Measurements from ENCODE around the gene TOP1.

DNA sequence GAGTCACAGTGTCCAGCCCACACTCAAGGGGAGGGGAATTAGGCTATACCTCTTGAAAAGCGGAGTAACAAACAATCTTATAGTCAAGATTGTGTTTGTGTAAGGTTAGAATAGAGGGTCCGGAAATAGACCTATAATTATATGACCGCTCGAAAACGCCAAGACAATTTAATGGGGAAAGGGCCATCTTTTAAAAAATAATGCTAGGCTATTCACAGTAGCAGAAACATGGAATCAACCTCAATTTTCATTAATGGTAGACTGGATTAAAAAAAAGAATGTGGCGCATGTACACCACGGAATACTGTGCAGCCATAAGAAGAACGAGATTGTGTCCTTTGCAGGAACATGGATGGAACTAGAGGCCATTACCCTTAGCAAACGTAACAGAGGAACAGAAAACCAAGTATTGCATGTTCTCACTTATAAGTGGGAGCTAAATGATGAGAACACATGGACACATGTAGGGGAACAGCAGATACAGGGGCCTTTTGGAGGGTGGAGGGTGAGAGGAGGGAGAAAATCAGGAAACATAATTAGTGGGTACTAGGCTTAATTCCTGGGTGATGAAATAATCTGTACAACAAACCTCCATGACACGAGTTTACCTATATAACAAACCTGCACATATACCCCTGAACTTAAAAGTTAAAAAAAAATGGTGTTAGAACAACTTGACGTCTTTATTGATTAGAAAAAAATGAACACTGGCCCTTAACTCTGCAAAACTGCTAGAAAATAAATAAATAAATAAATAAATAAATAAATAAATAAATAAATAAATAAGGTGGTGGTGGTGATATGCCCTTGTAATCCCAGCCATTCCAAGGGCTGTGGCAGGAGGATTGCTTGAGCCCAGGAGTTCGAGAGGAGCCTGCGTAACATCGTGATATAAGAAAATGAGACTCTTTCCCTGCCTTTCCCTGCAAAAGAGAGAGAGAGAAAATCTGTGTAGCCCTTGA, 30.3 kb downstream of the TOP1 start:
- no peak for TF ChIP-seq CTCF (conservative IDR thresholded peaks at IDR 0.05; ENCODE audit: low read depth, low read length)
- TF ChIP-seq EZH2 (IDR thresholded peaks at IDR 0.05; ENCODE audit: borderline replicate concordance, low read depth, low read length, poor library complexity, severe bottlenecking) = no peak
